ENCODE data around the gene PTPN20.
"Not testable (repeated sequence)": the region's sequence is repeated elsewhere in the genome, so short reads cannot be mapped to it uniquely, and the experiment has no call there.

- not testable (repeated sequence) for TF ChIP-seq POLR2A (IDR thresholded peaks at IDR 0.05; ENCODE audit: low read length); GATA1 (IDR thresholded peaks at IDR 0.05; ENCODE audit: low read depth, low read length)
These were observed 32.5 kb upstream of the PTPN20 start for GRCh38 chr10:46878761-46879160.

Data from erythroblast (primary cell).